Fibroblast of lung (primary cell): ENCODE data around the gene EIF4E2. TPM values are rescaled to one million over a fixed set of nuclear protein-coding genes. Genes with fewer than 3 reads are reported as not detected.

Experiments
- DNase-seq, 2 donors: peaks; one replicate each; pipeline versions ENCODE4 v3.0.0 to v3.0.0-alpha.2; 2010; ENCODE audit warnings: low read depth in 2 of 2
- H2AFZ ChIP-seq: 2 replicates; pipeline ENCODE4 v1.5.1; 2012; ENCODE audit warnings: low read length, control low read depth, inconsistent platforms
- H3K27ac ChIP-seq: 2 replicates; pipeline ENCODE4 v1.5.1; 2011; ENCODE audit warnings: low read length, control low read depth; ENCODE audit not compliant: insufficient read depth
- H3K27me3 ChIP-seq: 2 replicates; pipeline ENCODE4 v1.5.1; 2011; ENCODE audit warnings: mild to moderate bottlenecking, low read length; ENCODE audit not compliant: control insufficient read depth, insufficient read depth
- H3K36me3 ChIP-seq: 2 replicates; pipeline ENCODE4 v1.5.1; 2011; ENCODE audit warnings: low read length; ENCODE audit not compliant: control insufficient read depth, insufficient read depth
- H3K4me1 ChIP-seq: 2 replicates; pipeline ENCODE4 v1.5.1; 2011; ENCODE audit warnings: low read length; ENCODE audit not compliant: control insufficient read depth, insufficient read depth; ENCODE audit errors: extremely low read depth
- H3K4me2 ChIP-seq: 2 replicates; pipeline ENCODE4 v1.5.1; 2011; ENCODE audit warnings: low read length, control low read depth; ENCODE audit not compliant: insufficient read depth; ENCODE audit errors: extremely low read depth
- H3K4me3 ChIP-seq, 4 experiments: fragments of 200-600 bp in 1 of 4; sonication (generic) in 1 of 4; replicated peaks in 1 of 4; 2 replicates each; pipeline ENCODE4 v1.5.1; 2011 to 2016; ENCODE audit warnings: low read length in 4 of 4, low read depth in 3 of 4, mild to moderate bottlenecking in 3 of 4, control low read depth in 2 of 4, inconsistent platforms in 1 of 4, mixed read lengths in 1 of 4; ENCODE audit not compliant: insufficient read depth in 1 of 4; ENCODE audit errors: control extremely low read depth in 1 of 4
- H3K79me2 ChIP-seq: 2 replicates; pipeline ENCODE4 v1.5.1; 2012; ENCODE audit warnings: mild to moderate bottlenecking, low read length, inconsistent platforms; ENCODE audit not compliant: control insufficient read depth, insufficient read depth
- H3K9ac ChIP-seq: 2 replicates; pipeline ENCODE4 v1.5.1; 2011; ENCODE audit warnings: mild to moderate bottlenecking, low read length, control low read depth; ENCODE audit not compliant: insufficient read depth
- H3K9me3 ChIP-seq: 2 replicates; pipeline ENCODE4 v1.5.1; 2012; ENCODE audit warnings: low read depth, low read length; ENCODE audit not compliant: control insufficient read depth, insufficient read depth
- H4K20me1 ChIP-seq: 2 replicates; pipeline ENCODE4 v1.5.1; 2011; ENCODE audit warnings: low read length; ENCODE audit not compliant: control insufficient read depth, insufficient read depth; ENCODE audit errors: extremely low read depth
- CTCF ChIP-seq, 2 donors: IDR thresholded peaks in 1 of 2; conservative IDR thresholded peaks in 1 of 2; 1 replicate in 1 of 2; 2 replicates in 1 of 2; pipeline ENCODE4 v1.5.1; 2011 to 2012; ENCODE audit warnings: low read length in 2 of 2, control low read depth in 1 of 2, inconsistent platforms in 1 of 2, low read depth in 1 of 2, mild to moderate bottlenecking in 1 of 2
- EZH2 ChIP-seq: IDR thresholded peaks from 2 replicates; pipeline ENCODE4 v1.5.1; 2012; ENCODE audit warnings: low read length, control low read depth, mild to moderate bottlenecking; ENCODE audit errors: missing control alignments
- polyA plus RNA-seq, 2 donors: library from polyadenylated mRNA; depleted of rRNA in 1 of 2; stranded (reverse) in 1 of 2; unstranded in 1 of 2; fragments of >200 nt; gene quantifications; 2 replicates each; pipeline ENCODE4 v1.2.1, GENCODE V29; 2011 to 2012; ENCODE audit warnings: missing spikeins in 1 of 2
- total RNA-seq: library from RNA; depleted of rRNA; stranded (reverse); fragments of >200 nt; gene quantifications from 2 replicates; pipeline ENCODE4 v1.2.1, GENCODE V29; 2014

EIF4E2 gene
- total and polyA plus RNA-seq, 2 donors (not counting 1 experiment from before 2014, with no cell fraction given) = 77.6 to 101 TPM

DNA sequence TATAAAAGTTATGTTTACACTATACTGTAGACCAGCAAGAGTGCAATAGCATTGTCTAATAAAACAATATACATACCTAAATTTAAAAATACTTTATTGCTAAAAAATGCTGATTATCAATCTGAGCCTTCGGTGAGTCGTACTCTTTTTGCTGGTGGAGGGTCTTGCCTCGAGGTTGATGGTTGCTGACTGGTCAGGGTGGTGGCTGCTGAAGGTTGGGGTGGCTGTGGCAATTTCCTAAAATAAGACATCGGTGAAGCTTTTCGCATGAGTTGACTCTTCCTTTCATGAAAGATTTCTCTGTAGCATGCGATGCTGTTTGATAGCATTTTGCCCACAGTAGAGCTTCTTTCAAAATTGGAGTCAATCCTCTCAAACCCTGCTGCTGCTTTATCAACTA lies 2.5 kb upstream of the EIF4E2 start:
- Histone ChIP-seq H3K27me3 (no peaks in the 10 kb centered on the region), H3K9me3 (no peaks in the 10 kb centered on the region), H3K27ac (no peak overlapping the region), H3K9ac (no peak overlapping the region), H3K4me3 (no peak overlapping the region), H2AFZ (no peak overlapping the region), H3K79me2 (peaks cover 23% of the 10 kb centered on the region), H3K4me2 (no peak overlapping the region), H3K36me3 (no peaks in the 10 kb centered on the region), H3K4me1 (no peaks in the 10 kb centered on the region), H4K20me1 (no peaks in the 10 kb centered on the region)
- no peak for TF ChIP-seq EZH2
- TF ChIP-seq CTCF (conservative IDR thresholded peaks at IDR 0.05 in 1 of 2, IDR thresholded peaks at IDR 0.05 in 1 of 2; ENCODE audit: low read depth in 1 of 2, low read length in 2 of 2) = no peak
- DNase-seq = no peak

DNA sequence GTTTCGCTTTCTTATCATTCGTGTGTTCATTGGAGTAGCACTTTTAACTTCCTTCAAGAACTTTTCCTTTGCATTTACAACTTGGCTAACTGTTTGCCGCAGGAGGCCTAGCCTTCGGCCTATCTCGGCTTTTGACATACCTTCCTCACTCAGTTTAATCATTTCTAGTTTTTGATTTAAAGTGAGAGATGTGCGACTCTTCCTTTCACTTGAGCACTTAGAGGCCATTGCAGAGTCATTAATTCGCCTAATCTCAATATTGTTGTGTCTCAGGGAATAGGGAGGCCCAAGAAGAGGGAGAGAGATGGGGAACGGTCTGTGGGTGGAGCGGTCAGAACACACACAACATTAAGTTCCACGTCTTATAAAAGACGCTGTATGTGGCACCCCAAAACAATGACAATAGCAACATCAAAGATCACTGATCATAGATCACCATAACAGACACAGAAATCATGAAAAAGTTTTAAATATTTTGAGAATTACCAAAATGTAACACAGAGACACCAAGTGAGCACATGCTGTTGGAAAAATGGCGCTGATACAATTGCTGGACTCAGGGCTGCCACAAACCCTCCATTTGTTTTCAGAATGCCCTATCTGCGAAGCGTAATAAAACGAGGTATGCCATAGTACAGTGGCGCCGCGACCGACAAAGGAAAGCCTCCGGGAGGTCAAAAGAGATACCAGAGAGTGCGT lies 685 bp upstream of the EIF4E2 start:
- no peak for TF ChIP-seq EZH2
- TF ChIP-seq CTCF (conservative IDR thresholded peaks at IDR 0.05 in 1 of 2, IDR thresholded peaks at IDR 0.05 in 1 of 2; ENCODE audit: low read depth in 1 of 2, low read length in 2 of 2) = no peak
- peak overlapping the region; percentile 76 for H3K4me2 ChIP-seq
- no peaks in the 10 kb centered on the region for H3K27me3 ChIP-seq
- H3K27ac ChIP-seq = peak overlapping the region; percentile 97
- H2AFZ ChIP-seq = peak overlapping the region; percentile 84
- no peaks in the 10 kb centered on the region for H4K20me1 ChIP-seq
- no peaks in the 10 kb centered on the region for H3K4me1 ChIP-seq
- H3K9me3 ChIP-seq = no peaks in the 10 kb centered on the region
- H3K79me2 ChIP-seq = peaks cover 41% of the 10 kb centered on the region
- peak overlapping the region; percentile 99 for H3K9ac ChIP-seq
- peak overlapping the region; percentile 77 to 95 (median 90) for H3K4me3 ChIP-seq
- no peaks in the 10 kb centered on the region for H3K36me3 ChIP-seq
- DNase-seq = no peak

DNA sequence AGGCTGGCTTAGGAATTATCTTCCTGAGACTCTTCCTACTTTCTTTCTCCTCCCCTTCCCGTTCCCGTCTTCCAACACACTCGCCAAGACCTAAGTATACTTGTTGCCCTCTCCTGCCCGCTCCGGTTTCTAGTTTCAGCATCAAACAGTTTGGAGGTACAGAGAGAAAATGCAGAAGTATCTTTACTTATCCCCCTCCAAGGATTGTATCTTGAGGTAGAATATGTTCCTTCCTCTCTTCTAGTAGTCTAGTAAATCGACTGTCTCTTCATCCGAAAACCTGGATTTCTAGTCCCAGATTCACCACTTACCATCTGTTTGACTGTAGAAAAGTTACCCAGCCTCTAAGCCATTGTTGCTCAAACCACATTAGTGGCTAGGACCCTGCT lies 755 bp downstream of the EIF4E2 start:
- peaks cover 54% of the 10 kb centered on the region for H3K79me2 ChIP-seq

More for the DNA sequence above, 755 bp downstream of the EIF4E2 start:
- H3K4me2 ChIP-seq = peak overlapping the region; percentile 95
- H3K27ac ChIP-seq = peak overlapping the region; percentile 97
- no peak for DNase-seq
- H2AFZ ChIP-seq = peak overlapping the region; percentile 39
- no peaks in the 10 kb centered on the region for H3K4me1 ChIP-seq
- H3K4me3 ChIP-seq = peak overlapping the region; percentile 77 to 95 (median 90)
- peak overlapping the region; percentile 99 for H3K9ac ChIP-seq
- no peaks in the 10 kb centered on the region for H3K36me3 ChIP-seq
- TF ChIP-seq EZH2 = no peak
- TF ChIP-seq CTCF (conservative IDR thresholded peaks at IDR 0.05 in 1 of 2, IDR thresholded peaks at IDR 0.05 in 1 of 2; ENCODE audit: low read depth in 1 of 2, low read length in 2 of 2) = no peak
- no peaks in the 10 kb centered on the region for H4K20me1 ChIP-seq
- H3K9me3 ChIP-seq = no peaks in the 10 kb centered on the region
- no peaks in the 10 kb centered on the region for H3K27me3 ChIP-seq
